HepG2 (cell line): ENCODE data around the gene RNH1. TPM values are rescaled to one million over a fixed set of nuclear protein-coding genes. Genes with fewer than 3 reads are reported as not detected.

Experiments used
- BORCS8-MEF2B ChIP-seq: sonication (generic); formaldehyde crosslinking; IDR thresholded peaks from 2 replicates; pipeline ENCODE4 v1.8.0; 2022; ENCODE audit warnings: mild to moderate bottlenecking, missing genetic modification reagents
- CSRNP1 ChIP-seq: sonication (generic); formaldehyde crosslinking; IDR thresholded peaks from 2 replicates; pipeline ENCODE4 v1.8.1; 2023; ENCODE audit warnings: mild to moderate bottlenecking, missing genetic modification reagents
- FOXK1 ChIP-seq: sonication (generic); formaldehyde crosslinking; IDR thresholded peaks from 2 replicates; pipeline ENCODE4 v1.4.0; 2020; ENCODE audit warnings: low read depth, missing genetic modification reagents, borderline replicate concordance
- FOXM1 ChIP-seq: sonication (generic); formaldehyde crosslinking; IDR thresholded peaks from 2 replicates; pipeline ENCODE4 v1.5.0; 2020; ENCODE audit warnings: missing genetic modification reagents
- ISL2 ChIP-seq: sonication (generic); formaldehyde crosslinking; IDR thresholded peaks from 2 replicates; pipeline ENCODE4 v1.5.0; 2020; ENCODE audit warnings: missing genetic modification reagents
- MXD3 ChIP-seq: IDR thresholded peaks from 2 replicates; pipeline ENCODE4 v1.6.1; 2016; ENCODE audit warnings: mild to moderate bottlenecking, missing biosample characterization, missing genetic modification reagents
- NFYC ChIP-seq: IDR thresholded peaks from 2 replicates; pipeline ENCODE4 v1.6.1; 2016; ENCODE audit warnings: missing genetic modification reagents, missing compliant biosample characterization
- SP2 ChIP-seq: sonication (generic); formaldehyde crosslinking; IDR thresholded peaks from 2 replicates; pipeline ENCODE4 v1.5.1; 2020; ENCODE audit warnings: mild to moderate bottlenecking, missing genetic modification reagents
- TCF12 ChIP-seq, 2 experiments: fragments of 450-650 bp in 1 of 2; sonication (generic) in 1 of 2; formaldehyde crosslinking in 1 of 2; IDR thresholded peaks; 2 replicates each; pipeline versions ENCODE4 v1.6.1 to v1.8.0; 2017 to 2022; ENCODE audit warnings: antibody characterized with exemption in 1 of 2, mild to moderate bottlenecking in 1 of 2, missing genetic modification reagents in 1 of 2, moderate library complexity in 1 of 2
- ZEB1 ChIP-seq: IDR thresholded peaks from 2 replicates; pipeline ENCODE4 v1.6.1; 2012; ENCODE audit warnings: mild to moderate bottlenecking, low read depth, inconsistent platforms; ENCODE audit not compliant: insufficient replicate concordance
- ZFAT ChIP-seq: sonication (generic); formaldehyde crosslinking; conservative IDR thresholded peaks from 2 replicates; pipeline ENCODE4 v1.8.1; 2023; ENCODE audit warnings: missing genetic modification reagents, inconsistent platforms
- ZNF468 ChIP-seq: sonication (generic); formaldehyde crosslinking; IDR thresholded peaks from 2 replicates; pipeline ENCODE4 v1.8.0; 2022; ENCODE audit warnings: mild to moderate bottlenecking, moderate library complexity, missing genetic modification reagents
- ZNF580 ChIP-seq: IDR thresholded peaks from 2 replicates; pipeline ENCODE4 v1.6.1; 2016; ENCODE audit warnings: low read depth, borderline replicate concordance
- ZNF891 ChIP-seq: sonication (generic); formaldehyde crosslinking; IDR thresholded peaks from 2 replicates; pipeline ENCODE4 v1.5.0; 2020; ENCODE audit warnings: mild to moderate bottlenecking, missing genetic modification reagents
- ZSCAN30 ChIP-seq: sonication (generic); formaldehyde crosslinking; IDR thresholded peaks from 2 replicates; pipeline ENCODE4 v1.5.0; 2020; ENCODE audit warnings: mild to moderate bottlenecking, missing genetic modification reagents
- ZXDC ChIP-seq: sonication (generic); formaldehyde crosslinking; IDR thresholded peaks from 2 replicates; pipeline ENCODE4 v1.5.0; 2020; ENCODE audit warnings: mild to moderate bottlenecking, missing genetic modification reagents
- polyA plus RNA-seq, 8 experiments: library from polyadenylated mRNA; depleted of rRNA in 3 of 8; stranded (reverse) in 7 of 8; unstranded in 1 of 8; fragments of >200 nt; fragmentation: Illumina TruSeq in 4 of 8; extraction: Trizol in 4 of 8; gene quantifications; 2 replicates each; pipeline versions ENCODE4 v1.2.1 to v1.2.3, GENCODE V29; 2011 to 2016; ENCODE audit warnings: low read depth in 4 of 8, missing spikeins in 1 of 8, mixed read lengths in 1 of 8; ENCODE audit not compliant: insufficient read depth in 1 of 8
- total RNA-seq, 5 experiments: library from RNA; depleted of rRNA; stranded (reverse); fragments of >200 nt; fragmentation: Illumina TruSeq; extraction: Trizol; gene quantifications; 2 replicates each; pipeline ENCODE4 v1.2.3, GENCODE V29; 2016; ENCODE audit warnings: low read depth in 1 of 5
- TF ChIP-seq, protein P1 (sequence below): sonication (generic); formaldehyde crosslinking; IDR thresholded peaks from 2 replicates; pipeline ENCODE4 v1.4.0; 2020; ENCODE audit warnings: mild to moderate bottlenecking, missing genetic modification reagents

RNH1 gene
- total and polyA plus RNA-seq, 2 of the 13 experiments (the other 11 are each of a cell fraction or from before 2014, with no cell fraction given): 36.0 to 74.1 TPM

DNA sequence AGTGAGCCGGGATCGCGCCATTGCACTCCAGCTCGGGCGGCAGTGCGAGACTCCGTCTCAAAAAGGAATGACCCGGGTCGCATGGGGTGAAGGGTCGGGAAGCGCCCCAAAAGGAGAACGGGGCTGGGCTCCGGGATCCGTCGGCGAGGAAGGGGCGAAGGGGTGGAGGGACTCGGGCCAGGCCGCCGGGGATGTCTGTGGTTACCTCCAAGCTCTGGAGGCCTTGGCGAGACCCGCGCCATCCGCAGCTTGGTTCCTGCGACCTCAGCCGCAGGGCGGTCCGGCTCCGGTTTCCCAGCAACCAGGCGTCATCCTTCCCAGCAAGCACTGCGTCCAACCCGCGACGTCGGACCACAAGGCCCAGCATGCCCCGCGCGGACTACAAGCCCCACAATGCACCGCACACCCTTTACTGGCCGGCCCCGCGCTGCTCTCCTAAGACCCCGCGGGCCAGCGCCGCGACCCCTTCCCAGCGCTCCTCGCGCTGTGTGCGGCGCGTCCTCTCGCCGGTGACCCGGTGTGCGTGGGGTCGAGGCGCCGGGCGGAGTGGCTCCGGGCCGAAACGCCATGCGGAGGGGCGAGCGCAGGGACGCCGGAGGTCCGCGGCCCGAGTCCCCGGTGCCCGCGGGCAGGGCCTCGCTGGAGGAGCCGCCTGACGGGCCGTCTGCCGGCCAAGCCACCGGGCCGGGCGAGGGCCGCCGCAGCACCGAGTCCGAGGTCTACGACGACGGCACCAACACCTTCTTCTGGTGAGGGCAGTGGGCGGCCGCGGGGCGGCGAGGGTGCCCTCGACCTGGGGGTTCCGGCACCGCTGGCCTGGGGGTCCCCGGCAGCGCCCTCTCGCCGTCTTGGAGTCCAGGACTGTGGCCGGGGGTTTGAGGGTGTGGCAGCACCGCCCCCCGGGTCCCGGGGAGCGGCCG, 56.9 kb downstream of the RNH1 start, which contains the start of gene PTDSS2 (continued):
- TF ChIP-seq TCF12 (IDR thresholded peaks at IDR 0.05): no peak
- TF ChIP-seq TCF12 (CRISPR knock-in tag; IDR thresholded peaks at IDR 0.05): no peak
- TF ChIP-seq SP2 (CRISPR knock-in tag): peak; percentile 38; the same call in 1 of the 2 replicates
- no peak for TF ChIP-seq FOXM1
- TF ChIP-seq MXD3: peak; percentile 56; the same call in 1 of the 2 replicates
- TF ChIP-seq ZNF468 (CRISPR knock-in tag): 0 out of 2 replicates have a peak, but pooled peaks have one; percentile 40
- TF ChIP-seq ZSCAN30 (CRISPR knock-in tag): peak; percentile 61; the same call in 1 of the 2 replicates
- TF ChIP-seq, protein P1, sequence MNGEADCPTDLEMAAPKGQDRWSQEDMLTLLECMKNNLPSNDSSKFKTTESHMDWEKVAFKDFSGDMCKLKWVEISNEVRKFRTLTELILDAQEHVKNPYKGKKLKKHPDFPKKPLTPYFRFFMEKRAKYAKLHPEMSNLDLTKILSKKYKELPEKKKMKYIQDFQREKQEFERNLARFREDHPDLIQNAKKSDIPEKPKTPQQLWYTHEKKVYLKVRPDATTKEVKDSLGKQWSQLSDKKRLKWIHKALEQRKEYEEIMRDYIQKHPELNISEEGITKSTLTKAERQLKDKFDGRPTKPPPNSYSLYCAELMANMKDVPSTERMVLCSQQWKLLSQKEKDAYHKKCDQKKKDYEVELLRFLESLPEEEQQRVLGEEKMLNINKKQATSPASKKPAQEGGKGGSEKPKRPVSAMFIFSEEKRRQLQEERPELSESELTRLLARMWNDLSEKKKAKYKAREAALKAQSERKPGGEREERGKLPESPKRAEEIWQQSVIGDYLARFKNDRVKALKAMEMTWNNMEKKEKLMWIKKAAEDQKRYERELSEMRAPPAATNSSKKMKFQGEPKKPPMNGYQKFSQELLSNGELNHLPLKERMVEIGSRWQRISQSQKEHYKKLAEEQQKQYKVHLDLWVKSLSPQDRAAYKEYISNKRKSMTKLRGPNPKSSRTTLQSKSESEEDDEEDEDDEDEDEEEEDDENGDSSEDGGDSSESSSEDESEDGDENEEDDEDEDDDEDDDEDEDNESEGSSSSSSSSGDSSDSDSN (CRISPR knock-in tag): peak; percentile 74
- peak; percentile 0; the same call in 1 of the 2 replicates for TF ChIP-seq BORCS8-MEF2B
- TF ChIP-seq FOXK1 (CRISPR knock-in tag): peak; percentile 85
- no peak for TF ChIP-seq CSRNP1 (CRISPR knock-in tag)
- peak; percentile 65; the same call in 1 of the 2 replicates for TF ChIP-seq ISL2 (CRISPR knock-in tag)
- TF ChIP-seq ZNF891: no peak; the same call in 1 of the 2 replicates
- 0 out of 2 replicates have a peak, but pooled peaks have one; percentile 5 for TF ChIP-seq ZFAT
- TF ChIP-seq ZEB1: no peak
- peak; percentile 58; the same call in 1 of the 2 replicates for TF ChIP-seq ZNF580 (CRISPR knock-in tag)
- TF ChIP-seq NFYC (CRISPR knock-in tag): peak; percentile 71
- TF ChIP-seq ZXDC (CRISPR knock-in tag): 0 out of 2 replicates have a peak, but pooled peaks have one; percentile 6
